ENCODE measurements around the gene PXT1.

Gene PXT1

GRCh38 chr6:36360241-36361054 lies 82.2 kb downstream of the PXT1 start:
- TF ChIP-seq CTCF (IDR thresholded peaks at IDR 0.05) = peak; percentile 67

GRCh38 chr6:36358226-36358915 lies 84.3 kb downstream of the PXT1 start:
- no peak for TF ChIP-seq CTCF (IDR thresholded peaks at IDR 0.05)

GRCh38 chr6:36357872-36358225 lies 84.8 kb downstream of the PXT1 start:
- TF ChIP-seq CTCF (IDR thresholded peaks at IDR 0.05) = no peak

- no peak for TF ChIP-seq CTCF (IDR thresholded peaks at IDR 0.05)
Measured at GRCh38 chr6:36355819-36356218, 86.8 kb downstream of the PXT1 start.

- no peak for TF ChIP-seq CTCF (IDR thresholded peaks at IDR 0.05)
Measured at GRCh38 chr6:36353411-36353915, 89.2 kb downstream of the PXT1 start.

GRCh38 chr6:36352477-36353157 lies 90.0 kb downstream of the PXT1 start:
- TF ChIP-seq CTCF (IDR thresholded peaks at IDR 0.05) = no peak

- no peak for TF ChIP-seq CTCF (IDR thresholded peaks at IDR 0.05)
Measured at GRCh38 chr6:36350681-36351571, 91.7 kb downstream of the PXT1 start.
